Fibroblast of lung (primary cell): ENCODE results near the gene SNAI3.

ENCODE experiments used
- EZH2 ChIP-seq: IDR thresholded peaks from 2 replicates; pipeline ENCODE4 v1.5.1; 2012; ENCODE audit warnings: low read length, control low read depth, mild to moderate bottlenecking; ENCODE audit errors: missing control alignments
- TF ChIP-seq, protein P1 (sequence below), 2 donors: IDR thresholded peaks in 1 of 2; conservative IDR thresholded peaks in 1 of 2; 1 replicate in 1 of 2; 2 replicates in 1 of 2; pipeline ENCODE4 v1.5.1; 2011 to 2012; ENCODE audit warnings: low read length in 2 of 2, control low read depth in 1 of 2, inconsistent platforms in 1 of 2, low read depth in 1 of 2, mild to moderate bottlenecking in 1 of 2

DNA sequence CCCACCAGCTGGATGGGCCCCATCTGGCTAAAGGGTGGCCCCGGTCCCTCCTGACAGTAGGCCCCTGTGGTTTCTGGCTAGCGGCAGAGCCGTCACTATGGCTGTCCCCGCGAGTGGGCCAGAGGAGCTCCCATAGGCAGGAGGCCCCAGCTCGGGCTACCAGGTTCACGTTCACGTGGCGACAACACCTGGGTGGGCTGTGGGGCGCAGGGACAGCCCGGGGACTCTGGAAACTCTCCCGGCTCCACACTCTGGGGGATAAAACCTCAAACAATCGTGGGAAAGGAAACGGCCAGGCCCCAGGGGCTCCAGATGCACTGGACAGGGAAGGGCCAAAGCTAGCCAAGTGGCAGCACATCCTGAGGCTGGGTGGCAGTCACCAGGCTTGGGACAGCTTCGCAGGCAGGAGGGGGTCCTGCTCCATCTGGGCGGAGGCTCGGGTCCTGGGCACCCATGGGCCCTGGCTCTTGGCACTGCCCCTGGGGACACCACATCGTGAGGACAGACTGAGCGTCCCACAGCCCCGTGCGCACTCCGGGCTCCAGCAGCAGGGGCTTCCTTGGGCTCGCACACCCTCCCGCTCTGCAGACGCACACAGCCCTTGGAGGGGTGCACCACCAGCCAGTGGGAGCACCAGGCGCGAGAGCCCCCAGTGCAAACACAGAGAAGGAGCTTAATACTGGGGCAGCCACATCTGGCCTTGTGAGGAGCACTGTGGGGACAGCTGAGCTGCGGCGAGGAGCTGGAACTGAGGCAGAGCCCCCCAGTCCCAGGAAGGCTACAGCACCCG, 15.5 kb upstream of the SNAI3 start:
- TF ChIP-seq, protein P1, sequence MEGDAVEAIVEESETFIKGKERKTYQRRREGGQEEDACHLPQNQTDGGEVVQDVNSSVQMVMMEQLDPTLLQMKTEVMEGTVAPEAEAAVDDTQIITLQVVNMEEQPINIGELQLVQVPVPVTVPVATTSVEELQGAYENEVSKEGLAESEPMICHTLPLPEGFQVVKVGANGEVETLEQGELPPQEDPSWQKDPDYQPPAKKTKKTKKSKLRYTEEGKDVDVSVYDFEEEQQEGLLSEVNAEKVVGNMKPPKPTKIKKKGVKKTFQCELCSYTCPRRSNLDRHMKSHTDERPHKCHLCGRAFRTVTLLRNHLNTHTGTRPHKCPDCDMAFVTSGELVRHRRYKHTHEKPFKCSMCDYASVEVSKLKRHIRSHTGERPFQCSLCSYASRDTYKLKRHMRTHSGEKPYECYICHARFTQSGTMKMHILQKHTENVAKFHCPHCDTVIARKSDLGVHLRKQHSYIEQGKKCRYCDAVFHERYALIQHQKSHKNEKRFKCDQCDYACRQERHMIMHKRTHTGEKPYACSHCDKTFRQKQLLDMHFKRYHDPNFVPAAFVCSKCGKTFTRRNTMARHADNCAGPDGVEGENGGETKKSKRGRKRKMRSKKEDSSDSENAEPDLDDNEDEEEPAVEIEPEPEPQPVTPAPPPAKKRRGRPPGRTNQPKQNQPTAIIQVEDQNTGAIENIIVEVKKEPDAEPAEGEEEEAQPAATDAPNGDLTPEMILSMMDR (conservative IDR thresholded peaks at IDR 0.05 in 1 of 2, IDR thresholded peaks at IDR 0.05 in 1 of 2; ENCODE audit: low read depth in 1 of 2, low read length in 2 of 2) = no peak
- no peak for TF ChIP-seq EZH2
